NCI-H1048 (cell line): ENCODE data around the gene MAP2K6.
"Not testable (repeated sequence)": the region's sequence is repeated elsewhere in the genome, so short reads cannot be mapped to it uniquely, and the experiment has no call there.

Experiments
- DNase-seq: peaks from one replicate; lab custom pipeline; 2025; lab: John Stamatoyannopoulos, UW

Gene MAP2K6

DNA sequence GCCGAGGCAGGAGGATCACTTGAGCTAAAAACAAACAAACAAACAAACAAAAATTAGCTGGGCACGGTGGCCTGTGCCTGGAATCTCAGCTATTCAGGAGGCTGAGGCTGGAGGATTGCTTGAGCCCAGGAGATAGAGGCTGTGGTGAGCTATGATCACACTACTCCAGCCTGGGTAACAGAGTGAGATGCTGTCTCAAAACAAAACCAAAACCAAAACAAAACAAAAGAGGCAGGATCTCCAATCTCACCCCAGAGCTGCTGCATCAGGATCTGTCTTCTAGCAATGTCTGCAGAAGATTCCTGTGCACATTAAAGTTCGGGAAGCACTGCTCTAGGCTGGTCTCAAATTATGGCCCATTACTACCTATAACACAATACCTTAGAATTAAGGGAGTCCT, 43.1 kb downstream of the MAP2K6 start:
- no peak for DNase-seq

- no peak for DNase-seq
Observed at GRCh38 chr17:69460963-69461922, 46.7 kb downstream of the MAP2K6 start.

DNA sequence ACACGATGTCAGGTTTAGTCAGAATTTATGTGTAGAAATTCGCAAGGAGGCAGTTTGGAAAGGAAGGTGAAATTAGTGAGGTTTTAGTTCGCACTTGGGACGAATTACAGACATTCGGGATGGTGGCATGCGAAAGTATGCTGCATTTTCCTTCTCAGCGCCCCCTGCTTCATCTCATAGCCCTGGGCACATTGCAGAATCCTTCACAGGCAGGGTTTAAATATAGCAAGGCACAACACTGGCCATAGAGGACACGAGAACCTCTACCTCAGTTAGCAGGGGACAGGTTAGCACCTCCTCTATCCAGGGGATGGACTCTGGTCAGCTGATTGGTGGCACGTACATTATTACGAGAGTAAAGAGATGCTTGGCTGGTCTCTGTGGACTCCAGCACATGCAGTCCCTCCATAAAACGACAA, 47.5 kb downstream of the MAP2K6 start:
- no peak for DNase-seq

DNA sequence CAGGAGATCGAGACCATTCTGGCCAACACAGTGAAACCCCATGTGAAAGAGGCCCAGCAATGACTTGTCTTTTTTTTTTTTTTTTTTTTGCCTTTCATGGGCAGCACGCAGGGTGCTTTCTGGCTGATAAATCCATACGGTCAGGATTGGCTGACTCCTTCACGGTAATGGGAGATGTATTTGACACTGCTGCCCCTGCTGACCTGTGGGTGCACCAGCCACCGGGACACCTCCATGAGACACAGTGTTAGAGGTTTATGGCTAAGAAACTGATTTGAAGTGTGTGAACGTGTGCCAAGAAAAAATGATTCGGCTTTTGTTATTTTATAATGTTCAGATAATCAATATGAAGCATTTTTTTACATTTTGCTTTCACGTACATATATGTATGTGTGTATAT, 48.4 kb downstream of the MAP2K6 start:
- no peak for DNase-seq

GRCh38 chr17:69466451-69466850, 52.0 kb downstream of the MAP2K6 start:
- DNase-seq: no peak

GRCh38 chr17:69466905-69467667, 52.6 kb downstream of the MAP2K6 start:
- DNase-seq: no peak

DNA sequence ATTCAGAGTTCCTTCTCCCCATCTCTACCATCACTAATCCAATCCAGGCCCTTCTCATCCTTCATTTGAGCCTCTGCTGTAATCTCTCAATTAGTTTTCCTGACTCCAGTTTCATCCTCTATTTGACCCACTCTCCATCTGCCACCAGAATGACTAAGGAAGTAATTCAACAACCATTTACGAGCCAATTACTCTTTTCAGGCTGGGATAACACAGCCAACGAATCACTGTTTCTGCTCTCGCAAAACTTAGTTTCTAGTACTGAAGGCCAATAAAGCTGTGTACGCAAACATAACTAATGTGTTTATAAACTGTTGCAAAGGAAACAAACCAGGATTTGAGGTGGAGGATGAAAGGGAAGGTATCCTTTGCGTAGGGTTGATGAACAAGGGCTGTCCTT, 53.7 kb downstream of the MAP2K6 start:
- DNase-seq: no peak

- no peak for DNase-seq
Observed at GRCh38 chr17:69470702-69471101, 56.2 kb downstream of the MAP2K6 start.

- DNase-seq: no peak
Observed at GRCh38 chr17:69471406-69471805, 56.9 kb downstream of the MAP2K6 start.

- no peak for DNase-seq
Observed at GRCh38 chr17:69473841-69474831, 59.6 kb downstream of the MAP2K6 start.

DNA sequence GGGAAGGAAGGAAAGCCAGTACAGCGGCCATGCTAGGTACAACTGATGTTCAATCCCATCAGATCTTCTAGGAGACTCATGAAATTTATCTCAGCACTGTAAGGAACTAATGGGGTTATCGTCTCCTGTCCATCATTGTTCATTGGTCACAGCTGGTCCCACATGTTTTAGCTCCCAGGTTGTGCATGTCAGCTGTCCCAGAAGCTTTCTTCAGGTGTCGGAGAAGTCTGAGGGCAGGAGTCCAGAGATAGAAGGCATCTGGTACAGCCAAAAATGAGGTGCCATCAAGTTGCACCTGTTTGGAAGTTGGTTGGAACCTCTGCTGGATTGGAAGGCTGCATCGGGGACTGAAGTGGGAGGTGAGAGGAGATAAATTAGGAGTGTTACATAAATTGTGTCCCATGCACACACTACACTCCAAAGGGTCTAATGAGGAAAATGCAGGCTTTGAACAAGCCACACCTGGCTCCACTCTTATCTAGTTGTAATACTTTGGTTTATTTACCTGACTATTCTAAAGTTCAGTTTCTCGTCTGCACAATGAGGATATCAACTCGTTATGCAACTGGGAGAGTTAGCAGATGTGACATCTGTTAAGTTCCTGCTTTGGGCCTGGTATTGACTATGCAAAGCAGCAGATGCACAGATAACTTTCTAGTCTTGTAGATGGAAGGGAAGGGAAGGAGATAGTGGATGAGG, 62.9 kb downstream of the MAP2K6 start:
- DNase-seq: no peak

DNA sequence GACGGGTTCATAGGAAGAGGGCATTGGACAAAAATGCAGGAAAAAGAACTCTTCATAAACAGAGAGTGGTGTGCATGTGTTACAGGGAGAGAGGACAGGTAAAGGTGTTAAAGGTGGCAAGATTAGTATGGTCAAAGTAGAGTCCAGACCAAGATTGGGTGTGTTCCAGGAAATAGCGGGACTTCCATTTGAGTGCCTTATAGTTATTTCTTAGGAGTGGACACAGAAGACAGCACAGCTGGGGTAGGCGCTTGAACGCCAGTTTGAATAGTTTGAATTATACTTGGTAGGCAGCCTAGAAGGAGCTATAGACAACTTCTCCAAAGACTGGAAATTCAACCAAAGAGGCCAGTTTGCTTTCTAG, 63.4 kb downstream of the MAP2K6 start:
- DNase-seq: no peak

DNA sequence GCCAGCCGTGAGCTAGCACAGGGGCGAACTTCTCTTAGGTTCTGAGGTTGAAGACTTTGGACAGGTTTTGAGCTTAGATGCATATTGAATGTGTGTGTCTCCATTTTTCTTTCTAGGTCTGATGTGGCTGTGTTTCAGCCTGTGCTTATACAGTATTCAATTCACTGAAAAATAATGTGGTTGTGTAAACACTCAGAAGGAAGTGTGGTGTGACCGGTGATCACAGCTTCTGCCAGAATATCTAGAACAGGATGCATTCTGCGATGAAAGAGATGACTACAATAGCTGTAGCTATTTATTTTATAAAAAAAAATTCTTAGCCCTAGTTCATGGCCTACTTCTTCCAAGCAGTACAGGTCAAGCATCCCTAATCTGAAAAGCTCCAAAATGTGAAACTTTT, 64.4 kb downstream of the MAP2K6 start:
- no peak for DNase-seq

DNA sequence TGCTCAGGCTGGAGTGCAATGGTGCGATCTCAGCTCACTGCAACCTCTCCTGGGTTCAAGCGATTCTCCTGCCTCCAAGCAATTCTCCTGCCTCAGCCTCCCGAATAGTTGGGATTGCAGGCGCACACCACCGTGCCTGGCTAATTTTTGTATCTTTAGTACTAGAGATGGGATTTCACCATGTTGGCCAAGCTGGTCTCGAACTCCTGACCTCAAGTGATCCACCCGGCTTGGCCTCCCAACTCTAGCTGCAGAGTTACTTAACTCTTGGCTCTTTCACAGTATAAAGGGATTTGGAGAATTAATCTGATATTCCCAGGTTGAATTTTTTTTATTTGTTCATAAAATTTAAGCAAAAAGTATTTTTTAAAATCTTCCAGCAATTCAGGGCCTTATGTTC, 65.3 kb downstream of the MAP2K6 start:
- DNase-seq: not testable (repeated sequence)

DNA sequence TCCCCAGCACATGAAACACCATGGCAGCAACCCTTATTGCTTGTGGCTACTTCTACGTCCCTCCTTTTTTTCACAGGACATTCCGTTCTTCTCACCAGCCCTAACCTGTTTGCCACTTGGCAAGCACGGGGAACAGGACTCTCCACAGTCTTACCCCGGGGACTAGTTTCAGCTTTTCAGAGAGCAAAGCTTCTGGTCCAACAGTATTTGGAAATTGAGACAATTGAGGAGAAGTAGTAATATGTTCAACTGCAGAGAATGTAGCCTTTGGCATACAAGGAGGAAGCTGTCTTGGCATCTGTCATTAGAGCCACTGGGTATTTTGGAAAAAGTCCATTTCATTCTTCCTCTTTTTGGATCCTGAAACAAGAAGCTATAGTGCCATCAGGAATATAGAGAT, 65.7 kb downstream of the MAP2K6 start:
- DNase-seq: no peak

DNA sequence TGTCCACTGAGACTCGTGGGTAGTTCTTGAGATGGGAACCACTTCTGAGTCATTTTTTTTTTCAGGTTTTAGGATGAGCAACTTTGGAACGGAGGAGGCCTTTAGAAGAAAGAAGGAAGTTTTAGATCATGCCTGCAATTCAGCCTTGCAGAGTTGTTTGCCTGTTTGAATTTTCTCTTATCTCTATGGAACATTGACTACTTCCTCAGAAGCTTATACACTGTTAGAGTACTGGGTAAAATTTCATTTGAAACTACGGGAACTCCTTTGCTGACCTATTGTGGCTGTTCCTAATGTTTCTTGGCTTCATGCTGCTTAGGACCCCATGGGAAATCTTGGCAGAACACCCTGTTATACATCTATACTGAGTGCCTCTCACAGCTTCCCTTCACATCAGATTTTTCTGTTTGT, 70.8 kb downstream of the MAP2K6 start:
- no peak for DNase-seq

DNA sequence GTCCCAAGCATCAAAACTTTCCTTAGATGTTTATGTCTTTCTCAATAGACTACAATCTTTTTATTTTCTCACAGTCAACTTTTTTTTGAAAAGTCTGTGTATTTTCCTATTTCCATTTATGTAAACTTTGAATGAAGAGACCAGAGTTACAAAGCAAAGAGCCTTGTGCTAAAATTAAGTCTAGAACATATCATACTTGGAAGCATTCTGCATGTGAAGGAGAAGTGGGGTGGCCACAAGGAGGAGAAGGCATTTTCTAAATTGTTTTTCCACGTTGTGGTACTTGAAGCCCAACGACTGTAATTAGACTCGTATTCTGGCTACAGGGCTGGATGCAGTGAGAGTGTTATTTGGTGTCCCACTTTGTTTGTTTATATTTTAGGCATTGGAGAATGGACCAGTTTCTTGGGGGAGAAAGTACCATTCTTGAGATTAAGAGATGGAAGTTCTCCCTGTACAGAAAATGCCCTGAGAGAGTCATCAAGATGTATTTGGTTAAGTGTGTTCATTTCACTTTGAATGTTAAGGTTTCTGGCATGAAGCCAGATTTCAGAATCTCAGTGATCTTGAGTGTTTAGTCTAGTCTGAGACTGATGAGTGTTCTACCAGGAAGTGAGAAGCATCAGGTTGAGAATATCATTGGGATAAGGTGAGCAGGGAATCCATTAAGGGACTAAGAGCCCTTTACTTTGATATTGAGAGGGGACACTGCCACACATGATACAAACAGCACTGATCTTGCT, 71.6 kb downstream of the MAP2K6 start:
- no peak for DNase-seq

- no peak for DNase-seq
Observed at GRCh38 chr17:69486779-69487637, 72.5 kb downstream of the MAP2K6 start.

- DNase-seq: no peak
Observed at GRCh38 chr17:69489313-69489712, 74.8 kb downstream of the MAP2K6 start.
